GM23248 (cell line): ENCODE measurements around the gene GNL3. TPM values are rescaled to one million over a fixed set of nuclear protein-coding genes. Genes with fewer than 3 reads are reported as not detected.
A peak's percentile ranks its signal among the peaks of the same experiment; 100 is the strongest.

ENCODE experiments used
- DNase-seq: peaks from one replicate; pipeline ENCODE4 v3.0.0-alpha.2; 2015
- H2AFZ ChIP-seq: fragments of 200-600 bp; sonication (generic); 2 replicates; pipeline ENCODE4 v1.6.1; 2016; ENCODE audit warnings: antibody characterized with exemption
- H3F3A ChIP-seq: fragments of 200-600 bp; sonication (generic); 2 replicates; pipeline ENCODE4 v1.6.1; 2016; ENCODE audit warnings: mild to moderate bottlenecking, antibody characterized with exemption, mixed run types; ENCODE audit not compliant: insufficient read depth
- H3K27ac ChIP-seq: fragments of 200-600 bp; sonication (generic); 2 replicates; pipeline ENCODE4 v1.5.1; 2016; ENCODE audit warnings: mild to moderate bottlenecking
- H3K27me3 ChIP-seq: fragments of 200-600 bp; sonication (generic); replicated peaks from 2 replicates; pipeline ENCODE4 v1.6.1; 2016; ENCODE audit warnings: mild to moderate bottlenecking; ENCODE audit not compliant: insufficient read depth
- H3K36me3 ChIP-seq: fragments of 200-600 bp; sonication (generic); 2 replicates; pipeline ENCODE4 v1.6.1; 2016; ENCODE audit warnings: low read depth, mild to moderate bottlenecking
- H3K4me1 ChIP-seq: fragments of 200-600 bp; sonication (generic); 2 replicates; pipeline ENCODE4 v1.6.1; 2016; ENCODE audit warnings: mild to moderate bottlenecking; ENCODE audit not compliant: insufficient read depth
- H3K4me2 ChIP-seq: fragments of 200-600 bp; sonication (generic); one replicate; pipeline ENCODE4 v1.6.1; 2016; ENCODE audit warnings: mild to moderate bottlenecking; ENCODE audit not compliant: unreplicated experiment
- H3K4me3 ChIP-seq: fragments of 200-600 bp; sonication (generic); 2 replicates; pipeline ENCODE4 v1.5.1; 2016; ENCODE audit warnings: mild to moderate bottlenecking
- H3K79me2 ChIP-seq: fragments of 200-600 bp; sonication (generic); 2 replicates; pipeline ENCODE4 v1.6.1; 2016; ENCODE audit warnings: mild to moderate bottlenecking; ENCODE audit not compliant: insufficient read depth
- H3K9ac ChIP-seq: fragments of 200-600 bp; sonication (generic); 2 replicates; pipeline ENCODE4 v1.6.1; 2016; ENCODE audit warnings: mild to moderate bottlenecking
- H3K9me2 ChIP-seq: fragments of 200-600 bp; sonication (generic); 2 replicates; pipeline ENCODE4 v1.6.1; 2016; ENCODE audit warnings: mixed run types, mild to moderate bottlenecking, moderate library complexity; ENCODE audit not compliant: insufficient read depth
- H3K9me3 ChIP-seq: fragments of 200-600 bp; sonication (generic); one replicate; pipeline ENCODE4 v1.6.1; 2017; ENCODE audit warnings: low read depth
- H4K20me1 ChIP-seq: fragments of 200-600 bp; sonication (generic); 2 replicates; pipeline ENCODE4 v1.6.0; 2016; ENCODE audit not compliant: insufficient read depth
- EZH2 ChIP-seq: fragments of 200-600 bp; sonication (generic); IDR thresholded peaks from 2 replicates; pipeline ENCODE4 v1.6.1; 2018; ENCODE audit warnings: antibody characterized with exemption, mild to moderate bottlenecking; ENCODE audit not compliant: insufficient read depth, poor library complexity, severe bottlenecking
- EZH2phosphoT487 ChIP-seq: fragments of 200-600 bp; sonication (generic); IDR thresholded peaks from 2 replicates; pipeline ENCODE4 v1.6.1; 2018; ENCODE audit warnings: antibody characterized with exemption, moderate library complexity, mild to moderate bottlenecking, low read depth; ENCODE audit not compliant: insufficient read depth
- WGBS, 2 experiments: methylation state at CpG; one replicate each; pipeline ENCODE4 v1.1.6; 2015 to 2017; ENCODE audit warnings: low lambda C conversion rate in 2 of 2, low coverage in 1 of 2; ENCODE audit errors: missing lambda C conversion rate in 2 of 2; 5-methylcytosine and 5-hydroxymethylcytosine counted together
- in situ Hi-C: fragments of 300-500 bp; cut with MboI; formaldehyde crosslinking; loops from 2 replicates; pipeline ENCODE4 v1.15.0; 2020
- polyA plus RNA-seq: library from polyadenylated mRNA; unstranded; fragments of >200 nt; fragmentation: Nextera tagmentation; extraction: Ambion mirVana; gene quantifications from 2 replicates; pipeline ENCODE4 v1.2.1, GENCODE V29; 2016
- total RNA-seq: library from RNA; depleted of rRNA; stranded (reverse); fragments of >200 nt; shearing (Covaris generic); gene quantifications from 2 replicates; pipeline ENCODE4 v1.2.3, GENCODE V29; 2014

Gene GNL3
- total and polyA plus RNA-seq, 2 experiments from 2014 or later, result 98.8 to 108 TPM

DNA sequence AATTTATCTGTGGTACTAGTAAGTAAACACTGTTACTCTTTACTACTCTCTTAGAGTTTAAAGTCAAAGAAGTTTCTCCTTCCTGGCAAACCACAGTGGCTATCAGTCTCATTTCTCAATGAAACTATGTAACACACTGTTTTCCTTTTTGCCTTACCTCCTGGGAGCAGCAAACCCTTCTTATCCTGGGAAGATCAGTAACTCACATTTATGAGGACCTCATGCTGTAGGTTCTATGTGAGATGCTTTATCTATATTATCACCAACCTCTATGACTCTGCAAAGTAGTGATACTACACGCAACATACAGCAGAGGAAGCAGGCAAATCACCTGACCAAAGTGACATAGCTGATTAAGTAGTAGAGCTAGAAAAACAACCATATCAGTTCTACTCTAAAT lies 35.4 kb upstream of the GNL3 start:
- H3K36me3 ChIP-seq, result peaks cover 56% of the 10 kb centered on the region
- H3F3A ChIP-seq, result peaks cover 34% of the 10 kb centered on the region
- peaks cover 4% of the 10 kb centered on the region; the same call in 1 of the 2 replicates for H3K9me2 ChIP-seq
- peaks cover 13% of the 10 kb centered on the region for H3K79me2 ChIP-seq
- H3K4me1 ChIP-seq, result peaks cover 23% of the 10 kb centered on the region
- H3K9me3 ChIP-seq, result no peaks in the 10 kb centered on the region
- H3K4me3 ChIP-seq, result no peak overlapping the region
- no peaks in the 10 kb centered on the region for H3K27me3 ChIP-seq
- TF ChIP-seq EZH2phosphoT487 (no peak), EZH2 (no peak)
- peak overlapping the region; percentile 86 for H3K27ac ChIP-seq
- H3K9ac ChIP-seq, result no peak overlapping the region
- in situ Hi-C loops, result no loop called here
- no peak for DNase-seq
- no peak overlapping the region for H3K4me2 ChIP-seq
- no peaks in the 10 kb centered on the region for H4K20me1 ChIP-seq
- H2AFZ ChIP-seq, result no peak overlapping the region
- WGBS, 2 experiments, result 93 to 100% methylated on average over 1 of the region's 1 CpG

DNA sequence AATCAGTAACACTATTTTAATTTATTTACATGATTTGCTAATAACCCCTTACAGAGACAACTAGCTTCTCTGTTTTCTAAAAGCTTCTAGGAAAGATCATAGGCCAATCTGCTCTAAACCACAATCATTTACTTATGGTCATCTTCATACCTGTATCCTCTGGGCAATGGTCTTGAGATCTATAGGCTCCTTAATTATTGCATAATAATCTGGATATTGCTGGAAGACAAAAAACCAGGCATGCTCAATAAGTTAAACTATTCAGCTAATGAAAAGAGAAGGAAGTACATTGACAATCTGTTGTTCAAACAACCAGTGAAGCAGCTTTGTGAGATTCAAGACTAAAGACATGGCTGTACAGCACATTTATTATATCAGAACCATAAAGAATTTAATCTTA lies 34.2 kb upstream of the GNL3 start:
- DNase-seq, result no peak
- H3K27me3 ChIP-seq, result no peaks in the 10 kb centered on the region
- no peak overlapping the region for H3K27ac ChIP-seq
- peaks cover 34% of the 10 kb centered on the region for H3F3A ChIP-seq
- H3K4me2 ChIP-seq, result no peak overlapping the region
- H3K36me3 ChIP-seq, result peaks cover 54% of the 10 kb centered on the region
- no peak for TF ChIP-seq EZH2phosphoT487
- no peak for TF ChIP-seq EZH2
- H3K9me2 ChIP-seq, result peaks cover 4% of the 10 kb centered on the region; the same call in 1 of the 2 replicates
- no peak overlapping the region for H3K9ac ChIP-seq
- H3K4me1 ChIP-seq, result peaks cover 23% of the 10 kb centered on the region
- peaks cover 11% of the 10 kb centered on the region for H3K79me2 ChIP-seq
- no peak overlapping the region for H2AFZ ChIP-seq
- H3K9me3 ChIP-seq, result no peaks in the 10 kb centered on the region
- no peaks in the 10 kb centered on the region for H4K20me1 ChIP-seq
- H3K4me3 ChIP-seq, result no peak overlapping the region
- in situ Hi-C loops, result no loop called here

DNA sequence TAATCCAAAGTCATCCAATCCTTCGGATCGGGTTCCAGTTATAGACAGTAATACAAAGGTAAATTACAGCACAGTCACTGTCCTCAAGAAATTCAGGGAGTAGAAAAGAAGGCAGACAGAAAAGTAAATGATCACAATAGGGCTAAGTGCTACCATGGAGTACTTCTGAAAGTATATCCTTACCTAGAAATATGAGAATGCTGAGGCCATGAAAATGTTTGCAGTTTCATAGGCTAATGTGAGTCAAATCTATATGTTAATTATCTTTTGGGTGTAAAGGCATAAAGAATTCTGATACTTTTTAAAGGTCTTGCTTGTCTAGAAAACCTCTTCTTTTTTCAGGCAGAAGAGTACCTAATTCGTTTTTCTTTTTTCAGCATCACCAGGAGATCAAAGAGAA lies 29.9 kb upstream of the GNL3 start:
- no peak overlapping the region for H2AFZ ChIP-seq
- no peak for DNase-seq
- peaks cover 60% of the 10 kb centered on the region for H3K36me3 ChIP-seq
- no peak for TF ChIP-seq EZH2
- TF ChIP-seq EZH2phosphoT487, result no peak
- H3K4me1 ChIP-seq, result no peaks in the 10 kb centered on the region; the same call in 1 of the 2 replicates
- H3K9ac ChIP-seq, result no peak overlapping the region
- H3K27ac ChIP-seq, result no peak overlapping the region
- H3K79me2 ChIP-seq, result peaks cover 7% of the 10 kb centered on the region
- in situ Hi-C loops, result no loop called here
- no peak overlapping the region for H3K4me3 ChIP-seq
- no peaks in the 10 kb centered on the region for H3K9me2 ChIP-seq
- WGBS, 2 experiments, result 84 to 86% methylated on average over 3 of the region's 3 CpGs
- no peaks in the 10 kb centered on the region for H4K20me1 ChIP-seq
- no peaks in the 10 kb centered on the region for H3K27me3 ChIP-seq
- H3K9me3 ChIP-seq, result no peaks in the 10 kb centered on the region
- no peak overlapping the region for H3K4me2 ChIP-seq
- peaks cover 7% of the 10 kb centered on the region for H3F3A ChIP-seq

DNA sequence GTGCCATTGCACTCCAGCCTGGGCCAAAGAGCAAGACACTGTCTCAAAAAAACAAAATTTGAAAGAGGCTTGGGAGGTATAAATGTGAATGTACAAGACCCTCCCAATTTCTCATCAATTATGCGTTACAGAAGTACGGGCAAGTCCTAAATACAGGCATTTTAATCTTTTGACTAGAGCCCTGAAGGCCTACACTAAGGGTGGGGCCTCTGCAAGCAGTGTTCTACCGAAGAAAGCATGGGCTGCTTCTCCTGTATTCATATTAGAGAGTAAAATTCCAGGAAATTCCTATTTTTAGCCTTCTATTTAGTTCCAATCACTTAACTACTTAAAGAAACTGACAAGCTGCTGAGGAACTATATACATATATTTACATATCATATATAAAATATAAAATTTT lies 25.8 kb upstream of the GNL3 start:
- Histone ChIP-seq H4K20me1 (no peaks in the 10 kb centered on the region), H3K4me3 (no peak overlapping the region), H2AFZ (no peak overlapping the region), H3F3A (no peaks in the 10 kb centered on the region), H3K4me2 (no peak overlapping the region), H3K36me3 (peaks cover 62% of the 10 kb centered on the region), H3K27me3 (no peaks in the 10 kb centered on the region), H3K27ac (no peak overlapping the region), H3K9me2 (no peaks in the 10 kb centered on the region), H3K4me1 (no peaks in the 10 kb centered on the region), H3K79me2 (peaks cover 42% of the 10 kb centered on the region), H3K9me3 (no peaks in the 10 kb centered on the region), H3K9ac (no peak overlapping the region)
- no peak for TF ChIP-seq EZH2
- TF ChIP-seq EZH2phosphoT487, result no peak
- 74 to 75% methylated on average over 3 of the region's 3 CpGs for WGBS, 2 experiments
- in situ Hi-C loops, result no loop called here
- no peak for DNase-seq

DNA sequence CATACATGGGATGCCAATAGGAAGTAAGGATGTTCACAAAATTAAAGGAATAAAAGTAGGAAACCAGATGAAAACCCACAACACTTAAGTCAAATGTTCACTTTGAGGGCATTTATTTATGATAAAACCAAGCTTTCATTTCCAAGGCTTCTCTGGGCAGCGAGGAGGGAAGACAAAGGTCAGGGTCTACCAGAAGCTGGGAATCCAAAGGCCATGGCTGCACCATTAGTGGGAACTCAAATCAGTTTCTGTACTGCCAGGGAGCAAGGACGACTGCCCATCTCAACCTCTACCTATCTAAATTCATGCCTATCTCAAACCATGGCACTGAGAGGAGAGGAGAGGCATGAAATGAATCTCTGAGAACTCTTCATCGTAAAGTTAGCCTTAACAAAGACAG lies 22.7 kb upstream of the GNL3 start:
- Histone ChIP-seq H3K9me3 (no peaks in the 10 kb centered on the region), H3K4me3 (no peak overlapping the region), H3F3A (no peaks in the 10 kb centered on the region), H3K27me3 (no peaks in the 10 kb centered on the region), H3K9ac (no peak overlapping the region), H3K4me1 (peaks cover 2% of the 10 kb centered on the region; the same call in 1 of the 2 replicates), H3K9me2 (no peaks in the 10 kb centered on the region), H3K27ac (no peak overlapping the region), H3K36me3 (peaks cover 35% of the 10 kb centered on the region), H3K79me2 (peaks cover 57% of the 10 kb centered on the region), H4K20me1 (no peaks in the 10 kb centered on the region), H2AFZ (no peak overlapping the region), H3K4me2 (no peak overlapping the region)
- 96% methylated on average over 3 of the region's 3 CpGs for WGBS, 2 experiments
- no peak for DNase-seq
- TF ChIP-seq EZH2, result no peak
- TF ChIP-seq EZH2phosphoT487, result no peak
- in situ Hi-C loops, result no loop called here
